ENCODE measurements around the gene SUFU. TPM values are rescaled to one million over a fixed set of nuclear protein-coding genes. Genes with fewer than 3 reads are reported as not detected.

The SUFU gene
- total and polyA plus RNA-seq, 2 donors (not counting 1 experiment from before 2014, with no cell fraction given) = 4.8 to 13.3 TPM

DNA sequence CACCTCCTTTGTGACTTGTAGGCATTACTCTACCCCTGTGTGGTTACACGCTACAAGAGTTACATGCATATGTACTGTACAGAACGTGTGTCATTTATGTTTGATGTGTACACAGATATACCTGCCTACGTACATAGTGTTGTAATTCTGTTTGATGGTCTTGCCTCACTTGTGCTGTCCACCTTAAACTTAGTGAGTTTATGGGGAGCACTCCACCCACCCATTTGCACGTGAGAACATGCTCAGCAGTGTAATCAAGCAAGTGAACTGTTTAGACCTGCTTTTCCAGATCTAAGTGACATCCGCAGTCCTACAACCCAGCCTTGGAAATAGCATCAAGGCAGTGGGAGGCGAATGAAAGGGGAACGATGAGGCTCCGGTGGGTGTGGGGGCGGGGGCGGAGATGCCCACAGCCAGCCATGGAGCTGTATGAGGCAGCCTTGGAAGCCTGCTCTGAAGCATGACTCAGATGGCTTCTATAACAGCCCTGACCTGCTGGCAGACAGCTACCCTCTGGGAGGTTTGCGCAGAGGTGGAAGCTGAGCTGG, 52.1 kb downstream of the SUFU start:
- ChIA-PET POLR2A (no interaction called here), CTCF (interaction anchor here (0.7 to 3.2 kb wide), 2 partner anchors 12 to 28 kb away, joined by 3 to 9 read pairs; no protein-coding TSS in a partner anchor)
- Histone ChIP-seq H3K27ac (ENCODE audit: low read length in 2 of 2) (no peak overlapping the region), H3K4me2 (replicated peaks; ENCODE audit: low read depth, low read length, poor library complexity, severe bottlenecking) (no peak overlapping the region), H2AFZ (ENCODE audit: insufficient read depth, low read depth, low read length, poor library complexity, severe bottlenecking) (no peak overlapping the region), H3K27me3 (replicated peaks in 1 of 4; ENCODE audit: control extremely low read depth in 1 of 4, control insufficient read depth in 3 of 4, insufficient read depth in 4 of 4, low read length in 3 of 4) (no peaks in the 10 kb centered on the region), H3K4me1 (ENCODE audit: control insufficient read depth in 2 of 2, insufficient read depth in 2 of 2, low read length in 2 of 2) (no peaks in the 10 kb centered on the region), H3K4me3 (ENCODE audit: control extremely low read depth in 1 of 5, extremely low read depth in 1 of 5, insufficient read depth in 1 of 5, low read depth in 2 of 5, low read length in 4 of 5) (no peak overlapping the region), H3K9me3 (ENCODE audit: control extremely low read depth in 1 of 3, control insufficient read depth in 2 of 3, insufficient read depth in 1 of 3, low read length in 2 of 3) (no peaks in the 10 kb centered on the region), H3K36me3 (replicated peaks in 1 of 2; ENCODE audit: control extremely low read depth in 1 of 2, control insufficient read depth in 1 of 2, extremely low read depth in 1 of 2, insufficient read depth in 2 of 2, low read length in 1 of 2) (peaks cover 0 to 7% of the 10 kb centered on the region in 2 experiments), H3K79me2 (ENCODE audit: control insufficient read depth, insufficient read depth, low read length) (peaks cover 3% of the 10 kb centered on the region), H4K20me1 (ENCODE audit: control insufficient read depth, insufficient read depth, low read length, poor library complexity, severe bottlenecking) (no peaks in the 10 kb centered on the region), H3K9ac (ENCODE audit: low read length) (no peak overlapping the region)
- WGBS (ENCODE audit: insufficient coverage) = 82% methylated on average over 9 of the region's 11 CpGs
- TF ChIP-seq EZH2 (IDR thresholded peaks at IDR 0.05; ENCODE audit: borderline replicate concordance, insufficient read depth, low read depth, low read length, poor library complexity, severe bottlenecking) (no peak), CTCF (IDR thresholded peaks at IDR 0.05) (no peak)
- H3K9me3 Mint-ChIP-seq (ENCODE audit: insufficient read depth) = no peaks in the 10 kb centered on the region
- ATAC-seq (ENCODE audit: low read depth) = no peak
- H3K27ac Mint-ChIP-seq = no peak overlapping the region
- intact Hi-C loops (cut with micrococcal nuclease) = no loop called here
- DNase-seq = no peak
- H3K4me3 Mint-ChIP-seq = no peak overlapping the region
- H3K27me3 Mint-ChIP-seq = no peaks in the 10 kb centered on the region
- no peaks in the 10 kb centered on the region for H3K4me1 Mint-ChIP-seq

DNA sequence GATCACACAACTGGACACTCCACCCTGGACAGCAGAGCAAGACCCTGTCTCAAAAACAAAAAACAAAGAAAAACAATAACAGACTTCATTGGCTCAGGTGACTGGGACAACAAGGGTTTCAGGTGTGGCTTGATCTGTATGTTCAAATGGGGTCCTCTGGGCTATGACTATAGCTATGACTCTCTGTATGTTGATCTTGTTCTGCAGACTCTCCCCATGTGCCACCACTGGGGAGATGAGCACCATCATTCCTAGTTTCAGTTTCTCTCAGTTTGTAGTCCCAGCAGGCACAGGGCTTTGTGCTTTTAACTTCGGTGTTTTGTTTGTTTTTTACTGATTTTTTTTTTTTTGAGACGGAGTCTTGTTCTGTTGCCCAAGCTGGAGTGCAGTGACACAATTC, 53.8 kb downstream of the SUFU start:
- Mint-ChIP-seq H3K4me1 (no peaks in the 10 kb centered on the region), H3K27ac (no peak overlapping the region), H3K9me3 (ENCODE audit: insufficient read depth) (no peaks in the 10 kb centered on the region), H3K4me3 (no peak overlapping the region), H3K27me3 (no peaks in the 10 kb centered on the region)
- Histone ChIP-seq H3K36me3 (replicated peaks in 1 of 2; ENCODE audit: control extremely low read depth in 1 of 2, control insufficient read depth in 1 of 2, extremely low read depth in 1 of 2, insufficient read depth in 2 of 2, low read length in 1 of 2) (no peaks in the 10 kb centered on the region), H4K20me1 (ENCODE audit: control insufficient read depth, insufficient read depth, low read length, poor library complexity, severe bottlenecking) (no peaks in the 10 kb centered on the region), H3K27me3 (replicated peaks in 1 of 4; ENCODE audit: control extremely low read depth in 1 of 4, control insufficient read depth in 3 of 4, insufficient read depth in 4 of 4, low read length in 3 of 4) (no peaks in the 10 kb centered on the region), H3K4me1 (ENCODE audit: control insufficient read depth in 2 of 2, insufficient read depth in 2 of 2, low read length in 2 of 2) (no peaks in the 10 kb centered on the region), H3K79me2 (ENCODE audit: control insufficient read depth, insufficient read depth, low read length) (peaks cover 3% of the 10 kb centered on the region), H3K4me2 (replicated peaks; ENCODE audit: low read depth, low read length, poor library complexity, severe bottlenecking) (no peak overlapping the region), H3K9ac (ENCODE audit: low read length) (no peak overlapping the region), H3K4me3 (ENCODE audit: control extremely low read depth in 1 of 5, extremely low read depth in 1 of 5, insufficient read depth in 1 of 5, low read depth in 2 of 5, low read length in 4 of 5) (no peak overlapping the region), H3K9me3 (ENCODE audit: control extremely low read depth in 1 of 3, control insufficient read depth in 2 of 3, insufficient read depth in 1 of 3, low read length in 2 of 3) (no peaks in the 10 kb centered on the region), H3K27ac (ENCODE audit: low read length in 2 of 2) (no peak overlapping the region), H2AFZ (ENCODE audit: insufficient read depth, low read depth, low read length, poor library complexity, severe bottlenecking) (no peak overlapping the region)
- TF ChIP-seq EZH2 (IDR thresholded peaks at IDR 0.05; ENCODE audit: borderline replicate concordance, insufficient read depth, low read depth, low read length, poor library complexity, severe bottlenecking) (no peak), CTCF (IDR thresholded peaks at IDR 0.05) (no peak)
- CTCF ChIA-PET = no interaction called here
- intact Hi-C loops (cut with micrococcal nuclease) = no loop called here
- 93% methylated on average over 2 of the region's 2 CpGs for WGBS (ENCODE audit: insufficient coverage)
- no peak for DNase-seq
- POLR2A ChIA-PET = no interaction called here
- ATAC-seq (ENCODE audit: low read depth) = no peak

All from B cell (primary cell).